GM12878 (cell line): ENCODE results near the gene DDX31. TPM values are rescaled to one million over a fixed set of nuclear protein-coding genes. Genes with fewer than 3 reads are reported as not detected.

Experiments
- ATAC-seq: fragments of 200-7000 bp; cut with Tn5 transposase; 3 replicates; pipeline ENCODE4 v1.9.1; 2020; ENCODE audit warnings: mild to moderate bottlenecking, moderate library complexity
- BruUV-seq: library from RNA; stranded (reverse); fragments of 400-500 nt; replicated peaks from 2 replicates; lab custom pipeline; 2021; lab: Mats Ljungman, UMichigan
- CTCF ChIA-PET: fragments of 300-600 bp; sonication (Branson Sonifier 250); formaldehyde crosslinking; extraction: SDS; loops from one replicate; lab custom pipeline; 2021; ENCODE audit warnings: inconsistent platforms; lab: Yijun Ruan, JAX
- POLR2A ChIA-PET: fragments of 350-600 bp; formaldehyde crosslinking; extraction: SDS; loops from one replicate; lab custom pipeline; 2021; ENCODE audit warnings: inconsistent platforms; lab: Charles Lee
- RAD21 ChIA-PET: fragments of 300-600 bp; sonication (Branson Sonifier 250); formaldehyde crosslinking; loops from one replicate; lab custom pipeline; 2023; ENCODE audit warnings: antibody characterized with exemption; ENCODE audit not compliant: unreplicated experiment; lab: Charles Lee
- SMC1A ChIA-PET: fragments of 300-600 bp; sonication (Branson Sonifier 250); formaldehyde crosslinking; loops from one replicate; lab custom pipeline; 2023; ENCODE audit not compliant: unreplicated experiment, uncharacterized antibody; lab: Charles Lee
- DNase-seq: peaks from one replicate; pipeline ENCODE4 v3.0.0-alpha.2; 2011; ENCODE audit warnings: low read depth, low spot score
- FAIRE-seq: peaks from 3 replicates; lab custom pipeline; 2011; peaks lifted over from hg19 to GRCh38; lab: Jason Lieb, UNC
- H2AFZ ChIP-seq: 2 replicates; pipeline ENCODE4 v1.6.0; 2011; ENCODE audit warnings: low read depth, low read length, control low read depth; ENCODE audit not compliant: control insufficient read depth
- H3K27ac ChIP-seq: 2 replicates; pipeline ENCODE4 v1.5.1; 2011; ENCODE audit warnings: control low read depth; ENCODE audit not compliant: control insufficient read depth, insufficient read depth
- H3K27me3 ChIP-seq, 2 experiments: replicated peaks in 1 of 2; 2 replicates each; pipeline versions ENCODE4 v1.6.0 to v1.6.1; 2011; ENCODE audit warnings: low read length in 1 of 2; ENCODE audit not compliant: control insufficient read depth in 2 of 2, insufficient read depth in 2 of 2
- H3K36me3 ChIP-seq, 2 experiments: 2 replicates each; pipeline ENCODE4 v1.5.1; 2011; ENCODE audit warnings: low read length in 1 of 2; ENCODE audit not compliant: control insufficient read depth in 2 of 2, insufficient read depth in 2 of 2
- H3K4me1 ChIP-seq: 2 replicates; pipeline ENCODE4 v1.6.1; 2011; ENCODE audit warnings: mild to moderate bottlenecking, low read length, moderate library complexity, mixed read lengths; ENCODE audit not compliant: control insufficient read depth, insufficient read depth
- H3K4me2 ChIP-seq: 2 replicates; pipeline ENCODE4 v1.6.0; 2011; ENCODE audit warnings: control low read depth; ENCODE audit not compliant: control insufficient read depth, insufficient read depth
- H3K4me3 ChIP-seq: fragments of 200-600 bp; sonication (generic); 2 replicates; pipeline ENCODE4 v1.5.1; 2016
- H3K79me2 ChIP-seq: 2 replicates; pipeline ENCODE4 v1.6.0; 2011; ENCODE audit warnings: low read length; ENCODE audit not compliant: control insufficient read depth, insufficient read depth
- H3K9ac ChIP-seq: 2 replicates; pipeline ENCODE4 v1.8.0; 2011; ENCODE audit warnings: low read length, control low read depth, mixed read lengths; ENCODE audit not compliant: control insufficient read depth, insufficient read depth
- H3K9me3 ChIP-seq: replicated peaks from 3 replicates; pipeline ENCODE4 v1.5.1; 2011; ENCODE audit warnings: mild to moderate bottlenecking, low read length; ENCODE audit not compliant: control insufficient read depth, insufficient read depth
- H4K20me1 ChIP-seq: 2 replicates; pipeline ENCODE4 v1.6.0; 2011; ENCODE audit not compliant: control insufficient read depth, insufficient read depth
- BHLHE40 ChIP-seq, 2 experiments: fragments of 450-650 bp in 1 of 2; IDR thresholded peaks; 2 replicates each; pipeline ENCODE4 v1.6.1; 2011 to 2017; ENCODE audit warnings: low read depth in 2 of 2, borderline replicate concordance in 1 of 2, improper control_type of control experiment in 1 of 2, low read length in 1 of 2, mild to moderate bottlenecking in 1 of 2
- BRCA1 ChIP-seq: IDR thresholded peaks from 2 replicates; pipeline ENCODE4 v1.6.1; 2011; ENCODE audit warnings: low read depth, low read length, improper control_type of control experiment
- IKZF1 ChIP-seq: fragments of 450-650 bp; conservative IDR thresholded peaks from 2 replicates; pipeline ENCODE4 v1.6.1; 2017; ENCODE audit warnings: antibody characterized with exemption, mild to moderate bottlenecking
- IRF4 ChIP-seq: IDR thresholded peaks from 2 replicates; pipeline ENCODE4 v1.6.1; 2011; ENCODE audit warnings: low read depth, low read length
- KAT2A ChIP-seq: conservative IDR thresholded peaks from 2 replicates; pipeline ENCODE4 v1.6.1; 2011; ENCODE audit warnings: low read depth, low read length; ENCODE audit not compliant: control insufficient read depth
- POLR2AphosphoS5 ChIP-seq: IDR thresholded peaks from 2 replicates; pipeline ENCODE4 v1.6.1; 2011; ENCODE audit warnings: mild to moderate bottlenecking, low read length, inconsistent platforms
- RELA ChIP-seq: fragments of 450-650 bp; IDR thresholded peaks from 2 replicates; pipeline ENCODE4 v1.8.0; 2014; ENCODE audit warnings: borderline replicate concordance; ENCODE audit not compliant: partially characterized antibody
- RELB ChIP-seq: fragments of 450-650 bp; IDR thresholded peaks from 2 replicates; pipeline ENCODE4 v1.6.1; 2017; ENCODE audit warnings: low read depth, mild to moderate bottlenecking, moderate library complexity
- RFX5 ChIP-seq: IDR thresholded peaks from 2 replicates; pipeline ENCODE4 v1.6.1; 2011; ENCODE audit warnings: low read depth, low read length, improper control_type of control experiment
- SMAD1 ChIP-seq: fragments of 450-650 bp; IDR thresholded peaks from 2 replicates; pipeline ENCODE4 v1.6.1; 2018; ENCODE audit warnings: mild to moderate bottlenecking, low read depth; ENCODE audit not compliant: partially characterized antibody
- SMC3 ChIP-seq: IDR thresholded peaks from 2 replicates; pipeline ENCODE4 v1.6.1; 2011; ENCODE audit warnings: low read length, improper control_type of control experiment, borderline replicate concordance
- SPI1 ChIP-seq: IDR thresholded peaks from 2 replicates; pipeline ENCODE4 v1.6.1; 2011; ENCODE audit warnings: low read depth, mild to moderate bottlenecking, low read length, moderate library complexity, borderline replicate concordance; ENCODE audit not compliant: insufficient read depth
- SREBF1 ChIP-seq: IDR thresholded peaks from 2 replicates; pipeline ENCODE4 v1.6.1; 2012; ENCODE audit warnings: mild to moderate bottlenecking, low read length
- ZNF384 ChIP-seq: IDR thresholded peaks from 2 replicates; pipeline ENCODE4 v1.6.1; 2012; ENCODE audit warnings: low read depth, mild to moderate bottlenecking, low read length, improper control_type of control experiment, borderline replicate concordance
- WGBS: methylation state at CpG from one replicate; pipeline ENCODE4 v1.1.6; 2016; ENCODE audit warnings: low lambda C conversion rate; ENCODE audit not compliant: insufficient replicate concordance, insufficient coverage; ENCODE audit errors: missing lambda C conversion rate; 5-methylcytosine and 5-hydroxymethylcytosine counted together
- in situ Hi-C: fragments of 300-500 bp; cut with MboI; formaldehyde crosslinking; loops from 9 replicates; pipeline ENCODE4 v1.14.3; 2018; ENCODE audit warnings: mixed read lengths
- intact Hi-C: fragments of 100-400 bp; cut with micrococcal nuclease; formaldehyde crosslinking; loops from one replicate; pipeline ENCODE4 v1.14.2; 2022; ENCODE audit not compliant: unreplicated experiment
- polyA plus RNA-seq, 11 experiments: library from polyadenylated mRNA; depleted of rRNA in 4 of 11; unstranded in 6 of 11; stranded (reverse) in 5 of 11; fragments of >200 nt; fragmentation: Nextera tagmentation in 4 of 11; fragmentation: Illumina TruSeq in 1 of 11; extraction: Ambion mirVana in 4 of 11; extraction: Trizol in 1 of 11; gene quantifications; 1 replicate in 1 of 11; 2 replicates in 10 of 11; pipeline versions ENCODE4 v1.2.1 to v1.2.3, GENCODE V29; 2011 to 2016; ENCODE audit warnings: inconsistent platforms in 2 of 11, missing spikeins in 2 of 11, low read depth in 1 of 11
- total RNA-seq, 4 experiments: library from RNA; depleted of rRNA in 3 of 4; stranded (reverse); fragments of >200 nt in 3 of 4; fragmentation: Illumina TruSeq in 1 of 4; extraction: Trizol in 1 of 4; gene quantifications; 2 replicates each; pipeline versions ENCODE4 v1.2.1 to v1.2.3, GENCODE V29; 2013 to 2021

The DDX31 gene
- total and polyA plus RNA-seq, 10 of the 15 experiments (the other 5 are each of a cell fraction or from before 2014, with no cell fraction given): 12.1 to 30.8 (median 20.8) TPM

- no peak for DNase-seq
- Histone ChIP-seq H3K9ac (no peak overlapping the region), H3K36me3 (no peaks in the 10 kb centered on the region), H3K27me3 (no peaks in the 10 kb centered on the region), H2AFZ (no peak overlapping the region), H3K4me2 (no peak overlapping the region), H3K27ac (no peak overlapping the region), H4K20me1 (no peaks in the 10 kb centered on the region), H3K79me2 (no peaks in the 10 kb centered on the region), H3K4me3 (no peak overlapping the region), H3K9me3 (no peaks in the 10 kb centered on the region), H3K4me1 (no peaks in the 10 kb centered on the region)
- intact Hi-C loops (no loop called here), in situ Hi-C loops (no loop called here)
- ChIA-PET POLR2A (interaction anchor here (0.6 kb wide), 1 partner anchor 26 kb away, joined by 4 read pairs; no protein-coding TSS in a partner anchor), SMC1A (no interaction called here), RAD21 (no interaction called here), CTCF (interaction anchor here (1.8 kb wide), 1 partner anchor 39 kb away, joined by 5 read pairs; the partner anchor contains the start of genes DDX31 and GTF3C4)
- 59% methylated on average over 23 of the region's 23 CpGs for WGBS
- BruUV-seq: no TSS peak
- no peak for FAIRE-seq
- TF ChIP-seq RFX5: 0 out of 2 replicates have a peak, but pooled peaks have one; percentile 30
- no peak for TF ChIP-seq RELB
- no peak for ATAC-seq
These were observed 39.1 kb upstream of the DDX31 start for GRCh38 chr9:132708769-132709430.

DNA sequence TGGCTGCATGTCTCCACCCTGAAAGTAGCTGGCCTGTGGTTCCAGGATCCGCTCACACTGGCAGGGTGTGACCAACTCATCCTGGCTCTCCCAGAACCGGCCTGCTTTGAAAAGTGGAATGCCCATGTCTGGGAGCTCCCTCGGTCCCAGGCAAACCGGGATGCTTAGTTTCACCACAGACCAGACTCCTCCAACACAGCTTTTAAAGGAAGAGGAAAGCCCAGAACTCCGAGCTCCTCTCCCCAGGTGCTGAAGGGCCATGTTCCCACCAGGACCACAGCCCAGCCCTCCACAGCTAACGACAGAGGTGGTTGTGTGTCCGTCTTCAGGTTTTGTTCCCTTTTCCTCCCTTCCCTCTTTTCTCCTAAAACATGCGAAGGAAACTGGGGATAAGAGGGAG, 38.5 kb upstream of the DDX31 start:
- no peaks in the 10 kb centered on the region for H4K20me1 ChIP-seq
- H2AFZ ChIP-seq: no peak overlapping the region
- H3K4me3 ChIP-seq: no peak overlapping the region
- no peak for ATAC-seq
- BruUV-seq: no TSS peak
- no peaks in the 10 kb centered on the region for H3K4me1 ChIP-seq
- ChIA-PET RAD21 (no interaction called here), SMC1A (no interaction called here), CTCF (interaction anchor here (1.8 kb wide), 1 partner anchor 38 kb away, joined by 5 read pairs; the partner anchor contains the start of genes DDX31 and GTF3C4), POLR2A (interaction anchor here (0.6 kb wide), 1 partner anchor 26 kb away, joined by 4 read pairs; no protein-coding TSS in a partner anchor)
- H3K4me2 ChIP-seq: no peak overlapping the region
- WGBS: 25% methylated on average over 8 of the region's 8 CpGs
- in situ Hi-C loops (no loop called here), intact Hi-C loops (no loop called here)
- H3K27me3 ChIP-seq: no peaks in the 10 kb centered on the region
- no peak for FAIRE-seq
- no peak overlapping the region for H3K27ac ChIP-seq
- H3K36me3 ChIP-seq: no peaks in the 10 kb centered on the region
- no peaks in the 10 kb centered on the region for H3K9me3 ChIP-seq
- H3K79me2 ChIP-seq: no peaks in the 10 kb centered on the region
- DNase-seq: no peak
- no peak overlapping the region for H3K9ac ChIP-seq
- TF ChIP-seq SMC3 (no peak), IRF4 (no peak), RELB (no peak), RELA (no peak), BRCA1 (no peak), KAT2A (no peak), POLR2AphosphoS5 (no peak), SPI1 (no peak), BHLHE40 (IDR thresholded peaks at IDR 0.05; ENCODE audit: borderline replicate concordance in 1 of 2, low read depth in 2 of 2, low read length in 1 of 2) (no peak), SREBF1 (no peak), SMAD1 (no peak), IKZF1 (no peak), ZNF384 (no peak)
